HEK293 (cell line): ENCODE measurements around the gene DSCAM.

Source experiments
- CTCF ChIA-PET: fragments of 350-600 bp; formaldehyde crosslinking; extraction: SDS; loops from one replicate; lab custom pipeline; 2021; ENCODE audit warnings: antibody characterized with exemption; lab: Yijun Ruan, JAX
- POLR2A ChIA-PET: fragments of 300-600 bp; formaldehyde crosslinking; extraction: SDS; loops from one replicate; lab custom pipeline; 2020; ENCODE audit warnings: antibody characterized with exemption, inconsistent platforms; lab: Yijun Ruan, JAX
- H3K27ac ChIP-seq: fragments of 200-500 bp; sonication (Bioruptor generic); 2 replicates; pipeline ENCODE4 v1.5.1; 2014; ENCODE audit warnings: low read depth, low read length, control low read depth, inconsistent platforms; ENCODE audit errors: extremely low read depth
- H3K36me3 ChIP-seq, 2 experiments: fragments of 200-500 bp in 1 of 2; sonication (Bioruptor generic) in 1 of 2; 1 replicate in 1 of 2; 2 replicates in 1 of 2; pipeline ENCODE4 v1.5.1; 2014 to 2017; ENCODE audit warnings: inconsistent platforms in 2 of 2, low read length in 2 of 2; ENCODE audit not compliant: control insufficient read depth in 2 of 2, insufficient read depth in 1 of 2
- H3K4me1 ChIP-seq: fragments of 200-500 bp; sonication (Bioruptor generic); 2 replicates; pipeline ENCODE4 v1.5.1; 2014; ENCODE audit warnings: mild to moderate bottlenecking, low read length, inconsistent platforms; ENCODE audit not compliant: control insufficient read depth, insufficient read depth
- H3K4me3 ChIP-seq: 2 replicates; pipeline ENCODE4 v1.5.1; 2011; ENCODE audit warnings: low read depth, mild to moderate bottlenecking, control low read depth, low read length, moderate library complexity
- H3K9me3 ChIP-seq: fragments of 200-500 bp; sonication (Bioruptor generic); 2 replicates; pipeline ENCODE4 v1.5.1; 2014; ENCODE audit warnings: low read depth, low read length, inconsistent platforms; ENCODE audit not compliant: control insufficient read depth, insufficient read depth
- AEBP2 ChIP-seq: fragments of 450-650 bp; formaldehyde crosslinking; IDR thresholded peaks from 2 replicates; pipeline ENCODE4 v1.5.1; 2016; ENCODE audit warnings: missing biosample characterization, missing genetic modification characterization, borderline replicate concordance
- GFI1B ChIP-seq: fragments of 450-650 bp; formaldehyde crosslinking; IDR thresholded peaks from 2 replicates; pipeline ENCODE4 v1.5.1; 2016; ENCODE audit warnings: missing biosample characterization, missing genetic modification characterization
- GLIS2 ChIP-seq: fragments of 450-650 bp; formaldehyde crosslinking; IDR thresholded peaks from 2 replicates; pipeline ENCODE4 v1.5.1; 2016; ENCODE audit warnings: missing biosample characterization, missing genetic modification characterization
- HOXC10 ChIP-seq: sonication (generic); formaldehyde crosslinking; IDR thresholded peaks from 2 replicates; pipeline ENCODE4 v1.8.1; 2023; ENCODE audit warnings: mild to moderate bottlenecking, missing genetic modification reagents
- INSM2 ChIP-seq: fragments of 450-650 bp; formaldehyde crosslinking; IDR thresholded peaks from 2 replicates; pipeline ENCODE4 v1.5.1; 2016; ENCODE audit warnings: missing biosample characterization, missing genetic modification characterization
- KLF9 ChIP-seq: fragments of 450-650 bp; formaldehyde crosslinking; IDR thresholded peaks from 2 replicates; pipeline ENCODE4 v1.5.1; 2016; ENCODE audit warnings: missing biosample characterization, missing genetic modification characterization, low read depth
- OVOL3 ChIP-seq: fragments of 450-650 bp; formaldehyde crosslinking; IDR thresholded peaks from 2 replicates; pipeline ENCODE4 v1.5.1; 2016; ENCODE audit warnings: missing biosample characterization, missing genetic modification characterization
- RBAK ChIP-seq: fragments of 450-650 bp; formaldehyde crosslinking; IDR thresholded peaks from 2 replicates; pipeline ENCODE4 v1.5.1; 2016; ENCODE audit warnings: missing biosample characterization, missing genetic modification characterization
- WT1 ChIP-seq: fragments of 450-650 bp; formaldehyde crosslinking; IDR thresholded peaks from 2 replicates; pipeline ENCODE4 v1.5.1; 2016; ENCODE audit warnings: missing biosample characterization, missing genetic modification characterization
- ZBTB6 ChIP-seq: fragments of 450-650 bp; formaldehyde crosslinking; IDR thresholded peaks from 2 replicates; pipeline ENCODE4 v1.5.1; 2017; ENCODE audit warnings: missing biosample characterization, missing genetic modification characterization
- ZNF112 ChIP-seq: fragments of 450-650 bp; formaldehyde crosslinking; IDR thresholded peaks from 2 replicates; pipeline ENCODE4 v1.5.0; 2017; ENCODE audit warnings: missing biosample characterization, missing genetic modification characterization
- ZNF114 ChIP-seq: fragments of 450-650 bp; formaldehyde crosslinking; IDR thresholded peaks from 2 replicates; pipeline ENCODE4 v1.5.0; 2017; ENCODE audit warnings: missing biosample characterization, missing genetic modification characterization
- ZNF16 ChIP-seq: fragments of 450-650 bp; formaldehyde crosslinking; IDR thresholded peaks from 2 replicates; pipeline ENCODE4 v1.5.1; 2016; ENCODE audit warnings: low read depth, missing biosample characterization, missing genetic modification characterization
- ZNF214 ChIP-seq: fragments of 450-650 bp; formaldehyde crosslinking; IDR thresholded peaks from 2 replicates; pipeline ENCODE4 v1.5.1; 2017; ENCODE audit warnings: missing biosample characterization, mild to moderate bottlenecking, missing genetic modification characterization, borderline replicate concordance
- ZNF266 ChIP-seq: fragments of 450-650 bp; formaldehyde crosslinking; IDR thresholded peaks from 2 replicates; pipeline ENCODE4 v1.5.1; 2016; ENCODE audit warnings: missing biosample characterization, missing genetic modification characterization, low read depth
- ZNF274 ChIP-seq, 2 experiments: fragments of 200-500 bp in 1 of 2; fragments of 450-650 bp in 1 of 2; sonication (Bioruptor generic) in 1 of 2; formaldehyde crosslinking in 1 of 2; IDR thresholded peaks; 2 replicates each; pipeline versions ENCODE4 v1.5.1 to v1.6.1; 2014 to 2016; ENCODE audit warnings: borderline replicate concordance in 1 of 2, inconsistent platforms in 1 of 2, low read length in 1 of 2, missing biosample characterization in 1 of 2, missing genetic modification characterization in 1 of 2
- ZNF292 ChIP-seq: fragments of 450-650 bp; formaldehyde crosslinking; IDR thresholded peaks from 2 replicates; pipeline ENCODE4 v1.5.1; 2016; ENCODE audit warnings: low read depth, missing biosample characterization, missing genetic modification characterization, borderline replicate concordance
- ZNF324 ChIP-seq: fragments of 450-650 bp; formaldehyde crosslinking; IDR thresholded peaks from 2 replicates; pipeline ENCODE4 v1.5.1; 2016; ENCODE audit warnings: missing biosample characterization, missing genetic modification characterization
- ZNF398 ChIP-seq: fragments of 450-650 bp; formaldehyde crosslinking; IDR thresholded peaks from 2 replicates; pipeline ENCODE4 v1.5.1; 2017; ENCODE audit warnings: missing biosample characterization, missing genetic modification characterization
- ZNF549 ChIP-seq: fragments of 450-650 bp; IDR thresholded peaks from 2 replicates; pipeline ENCODE4 v1.5.1; 2018; ENCODE audit warnings: missing biosample characterization, missing genetic modification characterization, mild to moderate bottlenecking, inconsistent platforms, moderate library complexity
- ZNF560 ChIP-seq: fragments of 450-650 bp; formaldehyde crosslinking; IDR thresholded peaks from 2 replicates; pipeline ENCODE4 v1.5.1; 2017; ENCODE audit warnings: missing biosample characterization, missing genetic modification characterization, borderline replicate concordance
- ZNF561 ChIP-seq: fragments of 450-650 bp; IDR thresholded peaks from 2 replicates; pipeline ENCODE4 v1.5.1; 2018; ENCODE audit warnings: missing biosample characterization, missing genetic modification characterization, borderline replicate concordance
- TF ChIP-seq, protein P1 (sequence below): fragments of 450-650 bp; IDR thresholded peaks from 2 replicates; pipeline ENCODE4 v1.5.1; 2018; ENCODE audit warnings: missing biosample characterization, missing genetic modification characterization

Gene DSCAM

GRCh38 chr21:40166291-40166843, 680.6 kb downstream of the DSCAM start (continued):
- TF ChIP-seq ZBTB6 (tag by site-specific recombination) (no peak), ZNF266 (no peak), ZNF292 (tag by site-specific recombination) (no peak), ZNF114 (tag by site-specific recombination) (no peak), ZNF214 (tag by site-specific recombination) (no peak), ZNF324 (tag by site-specific recombination) (no peak), ZNF398 (tag by site-specific recombination) (no peak), RBAK (tag by site-specific recombination) (no peak), KLF9 (tag by site-specific recombination) (no peak), ZNF549 (no peak), WT1 (tag by site-specific recombination) (no peak), ZNF274 (IDR thresholded peaks at IDR 0.05; ENCODE audit: low read length) (no peak), ZNF274 (tag by site-specific recombination; IDR thresholded peaks at IDR 0.05; ENCODE audit: borderline replicate concordance) (no peak)
- TF ChIP-seq, protein P1, sequence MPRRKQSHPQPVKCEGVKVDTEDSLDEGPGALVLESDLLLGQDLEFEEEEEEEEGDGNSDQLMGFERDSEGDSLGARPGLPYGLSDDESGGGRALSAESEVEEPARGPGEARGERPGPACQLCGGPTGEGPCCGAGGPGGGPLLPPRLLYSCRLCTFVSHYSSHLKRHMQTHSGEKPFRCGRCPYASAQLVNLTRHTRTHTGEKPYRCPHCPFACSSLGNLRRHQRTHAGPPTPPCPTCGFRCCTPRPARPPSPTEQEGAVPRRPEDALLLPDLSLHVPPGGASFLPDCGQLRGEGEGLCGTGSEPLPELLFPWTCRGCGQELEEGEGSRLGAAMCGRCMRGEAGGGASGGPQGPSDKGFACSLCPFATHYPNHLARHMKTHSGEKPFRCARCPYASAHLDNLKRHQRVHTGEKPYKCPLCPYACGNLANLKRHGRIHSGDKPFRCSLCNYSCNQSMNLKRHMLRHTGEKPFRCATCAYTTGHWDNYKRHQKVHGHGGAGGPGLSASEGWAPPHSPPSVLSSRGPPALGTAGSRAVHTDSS = no peak

GRCh38 chr21:40165773-40166070, 681.2 kb downstream of the DSCAM start:
- H3K4me3 ChIP-seq = no peak overlapping the region
- H3K27ac ChIP-seq = no peak overlapping the region
- TF ChIP-seq OVOL3 (tag by site-specific recombination) (no peak), HOXC10 (no peak), INSM2 (tag by site-specific recombination) (no peak), ZNF112 (no peak), ZNF560 (tag by site-specific recombination) (no peak), ZNF324 (tag by site-specific recombination) (no peak), ZNF16 (tag by site-specific recombination) (no peak), ZNF561 (tag by site-specific recombination) (no peak), GFI1B (no peak), GLIS2 (tag by site-specific recombination) (no peak), AEBP2 (tag by site-specific recombination) (no peak)
- H3K9me3 ChIP-seq = no peaks in the 10 kb centered on the region
- ChIA-PET CTCF (interaction anchor here (0.5 to 0.9 kb wide), 2 partner anchors 18 to 301 kb away, joined by 3 read pairs; no protein-coding TSS in a partner anchor), POLR2A (no interaction called here)
- no peaks in the 10 kb centered on the region for H3K4me1 ChIP-seq
- no peaks in the 10 kb centered on the region for H3K36me3 ChIP-seq
